ENCODE data around the gene SPATA12. TPM values are rescaled to one million over a fixed set of nuclear protein-coding genes. Genes with fewer than 3 reads are reported as not detected.

The SPATA12 gene
- total RNA-seq, 1 experiment from 2014 or later, result 0.47 TPM

GRCh38 chr3:57094575-57094974 lies 34.1 kb downstream of the SPATA12 start:
- BruUV-seq (replicated peaks), result no TSS peak
- TF ChIP-seq CTCF (conservative IDR thresholded peaks at IDR 0.05; ENCODE audit: low read depth, low read length) (no peak), EZH2phosphoT487 (IDR thresholded peaks at IDR 0.05; ENCODE audit: borderline replicate concordance, low read length) (no peak), EZH2 (IDR thresholded peaks at IDR 0.05; ENCODE audit: low read length, unreplicated experiment) (no peak)
- intact Hi-C loops (cut with micrococcal nuclease), result no loop called here
- H3K4me2 ChIP-seq (ENCODE audit: low read length), result no peak overlapping the region
- H3K4me3 ChIP-seq (ENCODE audit: low read length), result no peak overlapping the region
- no peak for DNase-seq
- no peak for ATAC-seq
- ChIA-PET POLR2A (ENCODE audit: unreplicated experiment) (interaction anchor here (0.6 kb wide), 1 partner anchor 26 kb away, joined by 3 read pairs; no protein-coding TSS in a partner anchor), CTCF (no interaction called here)
- no peaks in the 10 kb centered on the region for H4K20me1 ChIP-seq (ENCODE audit: low read length)
- H3K4me1 ChIP-seq (ENCODE audit: insufficient read depth, low read length), result peaks cover 15% of the 10 kb centered on the region
- H3K27me3 ChIP-seq (ENCODE audit: low read length), result no peaks in the 10 kb centered on the region
- H3K9me3 ChIP-seq (ENCODE audit: low read length), result no peaks in the 10 kb centered on the region
- H3K9me2 ChIP-seq (replicated peaks; ENCODE audit: low read length), result no peaks in the 10 kb centered on the region
- no peaks in the 10 kb centered on the region for H3F3A ChIP-seq (ENCODE audit: low read length, unreplicated experiment)
- H3K79me2 ChIP-seq (ENCODE audit: low read length), result no peaks in the 10 kb centered on the region
- H3K27ac ChIP-seq (ENCODE audit: low read length), result no peak overlapping the region
- H3K36me3 ChIP-seq (ENCODE audit: low read depth, low read length), result no peaks in the 10 kb centered on the region
- no peak overlapping the region for H3K9ac ChIP-seq (ENCODE audit: low read length)
- no peak overlapping the region for H2AFZ ChIP-seq (ENCODE audit: low read length)

GRCh38 chr3:57095363-57095762 lies 34.9 kb downstream of the SPATA12 start:
- no peaks in the 10 kb centered on the region for H3K27me3 ChIP-seq (ENCODE audit: low read length)
- no peak overlapping the region for H3K27ac ChIP-seq (ENCODE audit: low read length)
- POLR2A ChIA-PET (ENCODE audit: unreplicated experiment), result no interaction called here
- no peaks in the 10 kb centered on the region for H3K9me3 ChIP-seq (ENCODE audit: low read length)
- no peak overlapping the region for H3K9ac ChIP-seq (ENCODE audit: low read length)
- H3K4me1 ChIP-seq (ENCODE audit: insufficient read depth, low read length), result peaks cover 20% of the 10 kb centered on the region
- DNase-seq (no peak), ATAC-seq (no peak)
- H3K9me2 ChIP-seq (replicated peaks; ENCODE audit: low read length), result no peaks in the 10 kb centered on the region
- CTCF ChIA-PET, result interaction anchor here (0.7 kb wide), 1 partner anchor 16 kb away, joined by 3 read pairs; no protein-coding TSS in a partner anchor
- H3K79me2 ChIP-seq (ENCODE audit: low read length), result no peaks in the 10 kb centered on the region
- intact Hi-C loops (cut with micrococcal nuclease), result no loop called here
- H3K36me3 ChIP-seq (ENCODE audit: low read depth, low read length), result no peaks in the 10 kb centered on the region
- H3K4me2 ChIP-seq (ENCODE audit: low read length), result no peak overlapping the region
- no peak overlapping the region for H2AFZ ChIP-seq (ENCODE audit: low read length)
- H3K4me3 ChIP-seq (ENCODE audit: low read length), result no peak overlapping the region
- H3F3A ChIP-seq (ENCODE audit: low read length, unreplicated experiment), result no peaks in the 10 kb centered on the region
- no TSS peak for BruUV-seq (replicated peaks)
- TF ChIP-seq CTCF (conservative IDR thresholded peaks at IDR 0.05; ENCODE audit: low read depth, low read length) (no peak), EZH2phosphoT487 (IDR thresholded peaks at IDR 0.05; ENCODE audit: borderline replicate concordance, low read length) (no peak), EZH2 (IDR thresholded peaks at IDR 0.05; ENCODE audit: low read length, unreplicated experiment) (no peak)
- H4K20me1 ChIP-seq (ENCODE audit: low read length), result no peaks in the 10 kb centered on the region

- no peak for ATAC-seq
- H3K4me2 ChIP-seq (ENCODE audit: low read length), result no peak overlapping the region
- TF ChIP-seq EZH2 (IDR thresholded peaks at IDR 0.05; ENCODE audit: low read length, unreplicated experiment) (no peak), EZH2phosphoT487 (IDR thresholded peaks at IDR 0.05; ENCODE audit: borderline replicate concordance, low read length) (no peak), CTCF (conservative IDR thresholded peaks at IDR 0.05; ENCODE audit: low read depth, low read length) (no peak)
- no TSS peak for BruUV-seq (replicated peaks)
- intact Hi-C loops (cut with micrococcal nuclease), result no loop called here
- H3K4me3 ChIP-seq (ENCODE audit: low read length), result no peak overlapping the region
- H3K9me3 ChIP-seq (ENCODE audit: low read length), result no peaks in the 10 kb centered on the region
- DNase-seq, result no peak
- H3K9ac ChIP-seq (ENCODE audit: low read length), result no peak overlapping the region
- H4K20me1 ChIP-seq (ENCODE audit: low read length), result no peaks in the 10 kb centered on the region
- no peaks in the 10 kb centered on the region for H3K36me3 ChIP-seq (ENCODE audit: low read depth, low read length)
- H3K27ac ChIP-seq (ENCODE audit: low read length), result no peak overlapping the region
- no peaks in the 10 kb centered on the region for H3K9me2 ChIP-seq (replicated peaks; ENCODE audit: low read length)
- no peaks in the 10 kb centered on the region for H3F3A ChIP-seq (ENCODE audit: low read length, unreplicated experiment)
- no peaks in the 10 kb centered on the region for H3K79me2 ChIP-seq (ENCODE audit: low read length)
- H3K27me3 ChIP-seq (ENCODE audit: low read length), result no peaks in the 10 kb centered on the region
- H2AFZ ChIP-seq (ENCODE audit: low read length), result no peak overlapping the region
- H3K4me1 ChIP-seq (ENCODE audit: insufficient read depth, low read length), result peaks cover 20% of the 10 kb centered on the region
- ChIA-PET CTCF (no interaction called here), POLR2A (ENCODE audit: unreplicated experiment) (no interaction called here)
These were observed 37.1 kb downstream of the SPATA12 start for GRCh38 chr3:57097536-57097935.
